Activated naive CD8-positive, alpha-beta T cell treated with anti-CD3 and anti-CD28 coated beads for 36 hours (primary cell): ENCODE results near the gene TBPL1. TPM values are rescaled to one million over a fixed set of nuclear protein-coding genes. Genes with fewer than 3 reads are reported as not detected.
A peak's percentile ranks its signal among the peaks of the same experiment; 100 is the strongest.

Experiments
- DNase-seq: peaks from one replicate; pipeline ENCODE4 v3.0.0; 2021
- H3K27ac Mint-ChIP-seq: one replicate; pipeline ENCODE4 v1.8.0; 2022; ENCODE audit warnings: mild to moderate bottlenecking, moderate library complexity, mixed read lengths
- H3K27me3 Mint-ChIP-seq: one replicate; pipeline ENCODE4 v1.8.0; 2022; ENCODE audit warnings: mild to moderate bottlenecking, mixed read lengths
- H3K36me3 Mint-ChIP-seq: one replicate; pipeline ENCODE4 v1.8.0; 2021; ENCODE audit warnings: mild to moderate bottlenecking, mixed read lengths
- H3K4me1 Mint-ChIP-seq: one replicate; pipeline ENCODE4 v1.8.0; 2021; ENCODE audit warnings: mixed read lengths
- H3K4me3 Mint-ChIP-seq: one replicate; pipeline ENCODE4 v1.8.0; 2022; ENCODE audit warnings: mild to moderate bottlenecking, moderate library complexity, mixed read lengths
- H3K9me3 Mint-ChIP-seq: one replicate; pipeline ENCODE4 v1.8.0; 2022; ENCODE audit warnings: mixed read lengths
- total RNA-seq, 2 experiments: library from RNA; stranded (reverse); gene quantifications; one replicate each; pipeline ENCODE4 v1.2.3, GENCODE V29; 2021

TBPL1 gene
- total RNA-seq, 2 experiments from 2014 or later, result 46.5 to 51.4 TPM

GRCh38 chr6:133945158-133945557, 7.9 kb upstream of the TBPL1 start:
- no peak overlapping the region for H3K4me3 Mint-ChIP-seq
- peaks cover 12% of the 10 kb centered on the region for H3K27me3 Mint-ChIP-seq

GRCh38 chr6:133947302-133947900, 5.6 kb upstream of the TBPL1 start:
- Mint-ChIP-seq H3K4me1 (peaks cover 7% of the 10 kb centered on the region), H3K36me3 (no peaks in the 10 kb centered on the region), H3K27me3 (no peaks in the 10 kb centered on the region), H3K9me3 (no peaks in the 10 kb centered on the region), H3K27ac (no peak overlapping the region), H3K4me3 (no peak overlapping the region)
- no peak for DNase-seq

More at GRCh38 chr6:133945158-133945557, 7.9 kb upstream of the TBPL1 start:
- Mint-ChIP-seq H3K36me3 (no peaks in the 10 kb centered on the region), H3K4me1 (no peaks in the 10 kb centered on the region), H3K9me3 (no peaks in the 10 kb centered on the region), H3K27ac (no peak overlapping the region)
- DNase-seq, result no peak

GRCh38 chr6:133948472-133948871, 4.6 kb upstream of the TBPL1 start:
- Mint-ChIP-seq H3K27me3 (no peaks in the 10 kb centered on the region), H3K9me3 (no peaks in the 10 kb centered on the region), H3K4me3 (no peak overlapping the region), H3K27ac (no peak overlapping the region), H3K4me1 (peaks cover 7% of the 10 kb centered on the region), H3K36me3 (no peaks in the 10 kb centered on the region)
- DNase-seq, result no peak

GRCh38 chr6:133951227-133951626, 1.8 kb upstream of the TBPL1 start:
- Mint-ChIP-seq H3K27me3 (no peaks in the 10 kb centered on the region), H3K27ac (peak overlapping the region; percentile 86), H3K4me3 (peak overlapping the region; percentile 90), H3K9me3 (no peaks in the 10 kb centered on the region), H3K36me3 (no peaks in the 10 kb centered on the region), H3K4me1 (peaks cover 25% of the 10 kb centered on the region)
- DNase-seq, result no peak

GRCh38 chr6:133951881-133952814, 876 bp upstream of the TBPL1 start:
- no peaks in the 10 kb centered on the region for H3K27me3 Mint-ChIP-seq
- H3K4me1 Mint-ChIP-seq, result peaks cover 34% of the 10 kb centered on the region
- no peaks in the 10 kb centered on the region for H3K9me3 Mint-ChIP-seq
- H3K36me3 Mint-ChIP-seq, result peaks cover 5% of the 10 kb centered on the region
- DNase-seq, result peak; percentile 64
- peak overlapping the region; percentile 90 for H3K4me3 Mint-ChIP-seq
- H3K27ac Mint-ChIP-seq, result peak overlapping the region; percentile 97

GRCh38 chr6:133953634-133954415, 801 bp downstream of the TBPL1 start:
- DNase-seq, result no peak
- H3K36me3 Mint-ChIP-seq, result peaks cover 8% of the 10 kb centered on the region
- no peaks in the 10 kb centered on the region for H3K27me3 Mint-ChIP-seq
- H3K4me3 Mint-ChIP-seq, result peak overlapping the region; percentile 90
- H3K9me3 Mint-ChIP-seq, result no peaks in the 10 kb centered on the region
- H3K4me1 Mint-ChIP-seq, result peaks cover 42% of the 10 kb centered on the region
- peak overlapping the region; percentile 88 for H3K27ac Mint-ChIP-seq

- Mint-ChIP-seq H3K9me3 (no peaks in the 10 kb centered on the region), H3K27me3 (no peaks in the 10 kb centered on the region), H3K4me1 (peaks cover 49% of the 10 kb centered on the region), H3K4me3 (peak overlapping the region; percentile 90), H3K36me3 (peaks cover 13% of the 10 kb centered on the region), H3K27ac (no peak overlapping the region)
- DNase-seq, result no peak
These were observed 1.9 kb downstream of the TBPL1 start for GRCh38 chr6:133954657-133955576.

- Mint-ChIP-seq H3K9me3 (no peaks in the 10 kb centered on the region), H3K27ac (no peak overlapping the region), H3K4me3 (peak overlapping the region; percentile 90), H3K4me1 (peaks cover 56% of the 10 kb centered on the region), H3K36me3 (peaks cover 15% of the 10 kb centered on the region), H3K27me3 (no peaks in the 10 kb centered on the region)
- DNase-seq, result no peak
These were observed 2.8 kb downstream of the TBPL1 start for GRCh38 chr6:133955582-133956415.

GRCh38 chr6:133956416-133957049, 3.5 kb downstream of the TBPL1 start:
- H3K9me3 Mint-ChIP-seq, result no peaks in the 10 kb centered on the region
- H3K36me3 Mint-ChIP-seq, result peaks cover 15% of the 10 kb centered on the region
- peaks cover 52% of the 10 kb centered on the region for H3K4me1 Mint-ChIP-seq
- DNase-seq, result no peak
- no peaks in the 10 kb centered on the region for H3K27me3 Mint-ChIP-seq
- H3K27ac Mint-ChIP-seq, result no peak overlapping the region
- no peak overlapping the region for H3K4me3 Mint-ChIP-seq

GRCh38 chr6:133957227-133957626, 4.2 kb downstream of the TBPL1 start:
- Mint-ChIP-seq H3K4me1 (peaks cover 56% of the 10 kb centered on the region), H3K9me3 (no peaks in the 10 kb centered on the region), H3K27ac (no peak overlapping the region), H3K4me3 (no peak overlapping the region), H3K36me3 (peaks cover 16% of the 10 kb centered on the region), H3K27me3 (no peaks in the 10 kb centered on the region)
- no peak for DNase-seq

GRCh38 chr6:133957780-133958242, 4.8 kb downstream of the TBPL1 start:
- Mint-ChIP-seq H3K4me1 (peaks cover 60% of the 10 kb centered on the region), H3K36me3 (peaks cover 18% of the 10 kb centered on the region), H3K4me3 (no peak overlapping the region), H3K9me3 (no peaks in the 10 kb centered on the region), H3K27ac (peak overlapping the region; percentile 4), H3K27me3 (no peaks in the 10 kb centered on the region)
- DNase-seq, result no peak

- no peak for DNase-seq
- Mint-ChIP-seq H3K9me3 (no peaks in the 10 kb centered on the region), H3K27me3 (no peaks in the 10 kb centered on the region), H3K27ac (no peak overlapping the region), H3K36me3 (peaks cover 19% of the 10 kb centered on the region), H3K4me1 (peaks cover 62% of the 10 kb centered on the region), H3K4me3 (no peak overlapping the region)
These were observed 5.8 kb downstream of the TBPL1 start for GRCh38 chr6:133958791-133959190.
